ENCODE data around the gene MAGI2. TPM values are rescaled to one million over a fixed set of nuclear protein-coding genes. Genes with fewer than 3 reads are reported as not detected.
"Not testable (repeated sequence)": the region's sequence is repeated elsewhere in the genome, so short reads cannot be mapped to it uniquely, and the experiment has no call there.

Gene MAGI2
- total RNA-seq, 1 experiment from 2014 or later = 0.34 TPM

DNA sequence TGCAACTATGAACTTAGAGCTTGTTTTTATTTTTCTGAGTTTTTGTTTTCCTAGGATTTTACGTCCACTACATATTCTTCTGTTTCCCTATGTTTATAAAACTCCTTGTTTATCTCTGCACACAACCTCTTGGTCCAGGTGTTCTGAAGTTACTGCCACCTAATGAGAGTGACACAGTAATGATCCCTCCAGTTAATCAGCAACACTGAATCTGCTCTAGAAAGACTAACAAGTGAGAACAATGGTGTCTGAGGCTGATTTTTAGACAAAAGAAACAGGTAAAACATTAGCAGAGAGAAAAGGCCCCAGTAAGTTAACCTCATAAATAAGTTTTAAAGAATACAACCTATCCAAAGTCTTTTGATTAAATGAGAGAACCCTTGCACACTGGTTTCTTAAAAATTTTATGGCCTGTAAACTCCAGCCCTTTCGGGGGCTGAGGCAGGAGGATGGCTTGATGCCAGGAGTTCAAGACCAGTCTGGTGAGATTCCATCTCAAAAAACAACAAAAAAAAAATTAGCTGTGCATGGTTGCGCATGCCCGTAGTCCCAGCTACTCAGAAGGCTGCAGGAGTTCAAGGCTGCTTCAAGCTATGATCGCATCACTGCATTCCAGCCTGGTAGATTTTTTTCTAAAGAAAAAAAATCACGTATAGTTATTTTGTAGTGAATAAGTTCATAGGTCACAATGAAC lies 397.6 kb downstream of the MAGI2 start:
- DNase-seq (ENCODE audit: low read depth) = no peak

DNA sequence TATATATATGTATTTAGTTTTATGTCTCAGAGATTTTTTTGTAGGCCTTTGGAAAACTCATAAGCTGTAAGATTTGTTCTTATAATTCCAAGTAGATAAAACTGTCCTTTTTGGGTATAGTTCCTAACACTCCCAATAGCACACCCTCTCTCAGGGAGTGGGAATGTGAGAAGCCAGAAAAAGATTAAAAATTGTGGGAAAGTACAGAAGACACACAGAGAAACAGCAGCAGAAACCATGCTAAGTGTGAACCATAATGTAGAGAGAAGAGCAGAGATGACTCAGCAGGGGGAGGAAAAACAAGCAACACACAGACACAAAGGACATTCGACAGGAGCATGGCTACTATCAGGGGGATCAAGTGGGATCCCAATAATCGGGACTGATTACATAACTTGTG lies 401.6 kb downstream of the MAGI2 start:
- no peak for DNase-seq (ENCODE audit: low read depth)

DNA sequence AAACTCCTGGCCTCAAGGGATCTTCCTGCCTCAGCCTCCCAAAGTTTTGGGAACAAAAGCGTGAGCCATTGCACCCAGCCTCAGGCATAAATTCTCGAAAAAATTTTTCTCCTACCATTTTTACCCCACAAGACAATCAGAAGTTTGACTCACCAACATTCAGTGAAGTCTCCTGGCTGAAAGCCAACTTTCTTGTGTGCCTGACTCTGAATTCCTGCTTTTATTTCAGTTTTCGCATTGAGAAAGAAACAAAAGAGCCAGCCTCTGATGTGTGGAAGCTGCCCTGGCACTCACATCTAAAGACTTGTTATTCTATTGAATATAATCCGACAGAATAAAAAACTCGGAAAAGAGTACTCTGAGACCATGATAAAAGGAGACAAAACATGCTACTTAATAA lies 402.9 kb downstream of the MAGI2 start:
- no peak for DNase-seq (ENCODE audit: low read depth)

DNA sequence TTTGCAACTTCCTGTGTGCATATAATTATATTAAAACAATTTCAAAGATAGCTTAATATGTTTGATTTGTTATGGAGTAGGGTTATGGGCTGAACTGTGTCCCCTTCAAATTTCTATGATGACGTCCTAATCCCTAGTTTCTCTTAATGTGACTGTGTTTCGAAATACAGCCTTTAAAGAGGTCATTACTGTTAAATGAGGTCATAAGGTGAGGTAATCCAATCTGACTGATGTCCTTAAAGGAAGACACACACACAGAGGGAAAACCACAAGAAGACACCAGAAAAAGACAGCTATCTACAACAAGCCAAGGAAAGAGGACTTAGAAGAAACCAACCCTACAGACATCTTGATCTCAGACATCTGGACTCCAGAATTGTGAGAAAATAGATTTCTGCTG lies 407.4 kb downstream of the MAGI2 start:
- DNase-seq (ENCODE audit: low read depth) = no peak

DNA sequence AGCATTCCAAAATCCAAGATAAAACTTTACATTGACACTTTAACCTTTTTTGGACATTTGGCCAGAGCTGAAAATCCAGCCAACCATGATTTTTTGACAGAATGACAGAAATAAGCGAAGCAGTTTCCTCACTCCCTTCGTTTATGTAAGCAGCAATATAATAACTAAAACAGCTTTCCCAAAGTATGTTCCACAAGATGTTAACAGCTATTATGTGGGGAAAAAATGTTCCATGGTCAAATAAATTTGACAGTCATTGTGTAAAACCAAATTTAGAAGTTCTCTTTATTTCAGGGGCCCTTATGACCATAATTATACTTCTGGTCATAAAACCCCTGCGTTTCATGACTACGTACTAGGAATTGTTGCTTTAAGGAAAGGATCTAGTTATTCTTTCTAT lies 416.5 kb downstream of the MAGI2 start:
- DNase-seq (ENCODE audit: low read depth) = no peak

DNA sequence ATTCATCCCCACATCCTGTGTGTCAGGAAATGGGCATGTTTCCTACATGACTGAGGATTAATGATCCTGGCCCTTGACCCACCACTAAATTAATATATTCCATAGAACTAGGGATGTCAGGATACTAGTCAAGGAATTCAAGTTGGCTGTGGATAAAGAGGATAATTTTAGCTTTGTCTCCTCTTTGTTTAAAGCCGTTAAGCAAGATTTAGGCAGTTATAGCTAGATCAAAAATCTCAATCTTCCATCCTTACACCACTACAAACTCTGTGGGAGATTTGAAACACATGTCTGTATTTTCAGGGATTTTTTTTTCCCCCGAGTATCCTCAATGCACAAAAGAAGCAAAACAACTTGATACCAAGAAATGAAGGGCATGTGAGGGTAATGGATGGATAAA lies 417.1 kb downstream of the MAGI2 start:
- no peak for DNase-seq (ENCODE audit: low read depth)

DNA sequence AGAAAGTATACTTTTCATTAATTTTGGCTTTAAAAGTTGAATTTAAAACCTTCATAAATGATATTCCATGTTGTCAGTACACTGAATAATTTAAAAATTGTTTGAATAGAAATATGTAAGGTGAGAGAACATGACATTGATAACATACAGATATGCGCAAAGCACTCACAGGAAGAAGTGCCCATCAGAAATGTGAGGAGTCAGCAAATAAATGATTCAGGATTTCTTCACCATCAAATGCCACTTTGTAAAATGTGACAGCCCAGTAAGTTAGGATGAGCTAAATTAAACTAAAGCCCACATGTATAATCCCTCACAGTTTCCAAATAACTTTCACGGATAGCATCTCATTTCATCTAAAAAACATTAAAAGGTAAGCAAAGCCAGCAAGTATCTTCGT lies 417.6 kb downstream of the MAGI2 start:
- DNase-seq (ENCODE audit: low read depth) = no peak

DNA sequence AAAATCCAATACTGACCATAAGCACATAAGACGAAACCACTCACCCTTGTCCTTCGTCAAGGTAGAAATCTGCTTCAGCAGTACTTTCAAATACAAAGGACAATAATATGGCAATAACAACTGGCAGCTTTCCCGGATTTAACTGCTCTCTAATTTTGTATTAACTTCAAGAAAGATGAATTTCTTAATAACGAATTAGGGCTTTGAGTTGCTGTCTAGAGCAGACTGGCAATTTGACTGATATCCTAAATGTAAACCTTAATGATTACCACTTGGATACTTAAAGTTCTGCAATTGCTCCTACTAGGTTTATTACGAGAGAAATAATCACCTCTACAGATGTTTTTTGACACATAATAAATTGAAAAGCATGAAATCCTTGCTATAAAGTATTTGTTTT lies 418.7 kb downstream of the MAGI2 start:
- no peak for DNase-seq (ENCODE audit: low read depth)

DNA sequence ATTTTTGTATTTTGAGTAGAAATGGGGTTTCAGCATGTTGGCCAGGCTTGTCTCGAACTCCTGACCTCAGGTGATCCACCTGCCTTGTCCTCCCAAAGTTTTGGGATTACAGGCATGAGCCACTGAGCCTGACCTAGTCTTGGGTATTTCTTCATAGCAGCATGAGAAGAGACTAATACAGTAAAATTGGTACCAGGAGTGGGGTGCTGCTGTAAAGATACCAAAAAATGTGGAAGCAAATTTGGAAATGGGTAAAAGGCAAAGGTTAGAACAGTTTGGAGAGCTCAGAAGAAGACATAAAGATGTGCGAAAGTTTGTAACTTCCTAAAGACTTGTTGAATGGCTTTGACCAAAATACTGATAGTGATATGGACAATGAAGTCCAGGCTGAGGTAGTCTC lies 433.8 kb downstream of the MAGI2 start:
- not testable (repeated sequence) for DNase-seq (ENCODE audit: low read depth)

DNA sequence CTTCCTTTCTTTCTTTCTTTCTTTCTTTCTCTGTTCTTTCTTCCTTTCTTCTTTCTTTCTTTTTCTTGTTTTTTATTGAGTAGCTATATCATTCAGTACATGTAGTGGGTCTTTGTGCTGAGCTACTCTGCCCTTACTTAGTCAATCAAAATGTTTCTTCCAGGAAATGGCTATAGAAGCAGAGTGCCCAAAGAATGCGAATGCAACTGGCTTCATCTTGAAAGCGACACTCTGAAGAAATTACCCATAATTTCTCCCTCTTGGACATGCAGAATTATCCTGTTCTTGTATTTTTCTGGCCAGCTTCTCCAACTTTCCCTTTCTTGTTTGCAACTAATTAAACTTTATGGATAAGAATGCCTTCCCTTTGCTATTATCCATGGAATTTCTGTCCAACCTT lies 441.5 kb downstream of the MAGI2 start:
- DNase-seq (ENCODE audit: low read depth) = no peak

DNA sequence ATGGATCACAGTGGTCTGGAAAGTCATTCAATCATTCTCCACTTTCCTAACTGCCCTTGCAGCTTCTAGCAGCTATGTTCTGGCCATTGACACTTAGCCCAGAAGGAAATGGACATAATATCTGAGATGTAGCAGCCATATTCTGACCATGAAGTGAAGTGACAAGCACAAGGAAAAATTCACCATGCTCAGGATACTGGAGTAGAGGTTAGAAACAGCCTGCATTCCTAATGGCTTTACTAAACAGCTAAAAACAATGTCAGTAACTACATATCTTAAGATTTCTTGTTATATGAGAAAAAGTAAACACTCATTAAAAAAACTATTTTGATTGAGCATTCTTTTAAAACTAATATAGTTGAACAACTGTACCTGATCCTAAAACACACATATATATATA lies 443.8 kb downstream of the MAGI2 start:
- DNase-seq (ENCODE audit: low read depth) = no peak

DNA sequence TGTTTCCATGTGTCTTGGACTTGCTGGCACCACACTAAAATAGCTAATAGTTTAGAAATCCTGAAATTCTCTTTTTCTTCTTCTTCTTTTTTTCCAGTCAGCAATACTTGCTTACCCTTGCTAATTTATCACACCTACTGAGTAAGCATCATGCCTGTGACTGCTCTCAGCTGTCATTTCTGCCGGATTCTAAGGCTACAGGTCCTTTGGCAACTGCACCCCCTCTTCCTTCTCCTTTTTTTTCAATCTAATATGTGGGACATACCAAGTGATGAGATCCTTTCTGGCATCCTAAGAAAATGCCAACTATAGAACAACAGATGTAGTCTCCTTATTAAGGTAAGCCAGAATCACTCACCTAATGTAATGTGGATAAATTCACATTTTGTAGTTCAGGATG lies 444.7 kb downstream of the MAGI2 start:
- DNase-seq (ENCODE audit: low read depth) = no peak

DNA sequence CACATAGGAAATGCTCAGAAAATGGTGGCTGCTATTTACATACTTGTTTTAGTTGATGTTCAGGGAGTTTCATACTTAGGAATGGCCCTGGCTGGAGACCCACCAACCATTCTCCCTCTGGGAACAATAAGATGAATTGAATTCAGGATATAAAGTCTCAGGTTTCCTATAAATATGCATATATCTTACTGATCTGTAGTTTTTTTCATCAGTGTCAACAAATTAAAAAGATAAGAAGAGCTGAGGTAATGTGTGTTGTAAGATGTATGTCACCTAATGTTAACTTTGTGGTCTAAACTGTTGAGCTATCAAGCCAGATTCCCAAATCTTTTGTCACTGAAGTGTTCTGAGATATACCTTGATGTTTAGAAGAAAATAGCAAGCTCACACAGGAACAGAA lies 457.5 kb downstream of the MAGI2 start:
- DNase-seq (ENCODE audit: low read depth) = no peak

DNA sequence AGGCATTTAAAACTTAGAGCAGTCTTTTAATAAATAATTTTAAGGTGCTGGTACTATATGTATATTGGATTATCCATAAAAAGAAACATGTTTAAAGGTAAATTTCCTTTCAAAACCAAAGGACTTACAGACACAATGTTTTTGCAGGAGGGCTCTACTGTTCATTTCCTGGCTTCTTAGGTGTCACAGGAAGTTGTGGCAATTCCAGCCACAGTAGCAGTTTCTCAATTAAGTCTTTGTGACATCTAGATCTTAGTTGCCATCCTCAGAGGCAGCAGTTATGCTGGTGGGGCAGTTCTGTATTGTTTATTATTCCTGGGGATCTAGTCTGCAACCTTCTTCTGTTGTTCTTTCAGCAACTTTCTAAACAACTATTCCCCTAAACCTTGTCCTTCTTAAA lies 460.1 kb downstream of the MAGI2 start:
- DNase-seq (ENCODE audit: low read depth) = no peak

DNA sequence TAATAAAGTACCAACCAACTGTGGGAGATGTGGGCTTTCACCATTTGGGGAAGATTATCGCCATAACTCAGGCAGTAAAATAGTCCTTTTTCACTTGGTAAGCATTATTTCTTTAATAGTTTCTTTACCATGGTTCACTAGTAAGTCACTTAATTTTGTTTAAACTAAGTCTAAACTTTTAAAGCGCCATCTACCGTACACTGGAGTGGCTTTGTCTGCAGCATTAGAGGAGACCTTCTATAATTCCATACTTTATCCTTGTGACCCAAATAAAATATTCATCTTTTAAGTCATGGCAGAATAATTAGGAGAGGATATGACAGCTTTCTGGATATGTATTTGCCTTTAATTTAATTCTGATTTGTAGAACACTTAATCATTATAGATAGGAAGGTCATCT lies 468.0 kb downstream of the MAGI2 start:
- no peak for DNase-seq (ENCODE audit: low read depth)

DNA sequence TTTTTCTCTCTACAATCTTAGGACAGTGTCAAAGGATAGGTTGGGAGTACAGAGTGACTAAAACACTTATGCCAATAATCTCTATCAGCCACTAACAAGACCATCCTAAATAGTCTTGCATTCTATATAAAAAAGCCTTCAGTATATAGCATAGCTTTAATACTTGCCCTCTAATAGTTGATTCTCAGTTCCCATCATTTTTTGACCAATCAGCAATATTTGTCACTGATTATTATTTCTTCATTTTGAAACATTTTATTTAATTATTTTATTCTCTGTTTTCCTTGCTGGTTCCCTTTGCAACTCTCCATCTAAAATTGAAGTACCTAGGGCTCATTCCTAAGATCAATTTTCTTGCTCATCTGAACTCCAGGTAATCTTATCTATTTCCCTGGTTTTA lies 470.0 kb downstream of the MAGI2 start:
- no peak for DNase-seq (ENCODE audit: low read depth)

DNA sequence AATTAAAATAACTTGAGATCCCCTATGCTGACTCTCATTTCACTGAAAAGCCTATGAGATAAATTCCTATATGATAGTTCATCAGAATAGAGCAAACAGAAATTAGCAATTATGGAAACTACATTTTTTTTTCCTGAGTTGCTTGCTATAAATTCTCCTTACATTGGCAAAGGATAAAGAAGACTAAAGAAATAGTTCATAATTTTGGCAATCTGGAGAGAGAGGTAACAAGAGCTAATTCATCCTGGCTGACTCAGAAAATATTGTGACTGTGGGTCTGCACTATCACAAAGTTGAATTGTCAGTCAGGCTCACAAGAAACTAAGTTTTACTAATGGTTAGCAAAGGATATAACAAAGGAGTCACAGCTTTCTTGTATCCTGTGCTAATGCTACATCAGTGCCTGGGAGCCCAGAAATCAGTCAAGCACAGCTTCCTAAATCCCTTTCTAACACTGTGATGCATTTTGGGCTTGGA lies 483.0 kb downstream of the MAGI2 start:
- no peak for DNase-seq (ENCODE audit: low read depth)

DNA sequence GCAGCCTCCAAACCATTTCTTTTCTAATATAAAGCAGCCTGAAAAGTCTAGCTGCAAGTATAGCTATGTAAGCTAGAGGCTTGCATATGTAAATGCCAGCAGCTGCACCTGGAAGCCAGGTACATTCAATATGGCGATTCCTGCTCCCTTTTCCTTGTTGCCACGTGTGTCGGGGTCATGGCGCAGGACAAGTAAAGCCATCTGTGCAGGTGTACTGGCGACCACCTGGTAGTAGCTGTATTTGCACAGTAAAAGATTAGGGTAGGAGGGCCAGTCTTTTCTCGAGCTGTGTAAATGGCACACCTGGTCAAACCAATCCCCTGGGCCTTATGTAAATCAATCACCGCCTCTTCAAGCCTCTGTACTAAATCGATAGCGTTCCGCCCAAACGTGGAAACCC lies 484.5 kb downstream of the MAGI2 start:
- DNase-seq (ENCODE audit: low read depth) = no peak

DNA sequence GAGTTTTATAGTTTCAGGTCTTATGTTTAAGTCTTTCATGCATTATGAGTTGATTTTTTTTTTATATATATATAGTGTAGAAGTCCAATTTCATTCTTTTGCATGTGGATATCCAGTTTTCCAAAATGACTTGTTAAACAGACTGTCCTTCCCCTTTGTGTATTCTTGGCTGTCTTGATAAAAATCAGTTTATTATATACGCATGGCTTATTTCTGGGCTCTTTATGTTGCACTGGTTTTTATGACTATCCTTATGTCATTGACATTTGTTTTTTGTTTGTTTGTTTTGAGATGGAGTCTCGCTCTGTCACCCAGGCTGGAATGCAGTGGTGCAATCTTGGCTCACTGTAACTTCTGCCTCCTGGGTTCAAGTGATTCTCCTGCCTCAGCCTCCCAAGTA lies 485.9 kb downstream of the MAGI2 start:
- DNase-seq (ENCODE audit: low read depth) = not testable (repeated sequence)

DNA sequence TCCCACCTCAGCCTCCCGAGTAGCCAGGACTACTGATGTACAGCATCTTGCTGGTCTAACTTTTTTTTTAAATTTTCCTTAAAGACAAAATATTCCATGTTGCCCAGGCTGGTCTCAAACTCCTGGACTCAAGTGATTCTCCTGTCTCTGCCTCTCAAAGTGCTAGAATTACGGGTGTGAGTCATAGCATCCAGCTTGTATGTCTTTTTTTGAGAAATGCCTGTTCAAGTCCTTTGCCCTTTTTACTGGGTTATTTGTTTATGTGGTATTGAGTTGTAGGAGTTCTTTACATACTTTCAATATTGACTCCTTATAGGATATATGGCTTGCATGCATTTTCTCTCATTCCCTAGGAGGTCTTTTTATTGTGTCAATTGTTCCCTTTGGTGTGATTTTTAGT lies 486.4 kb downstream of the MAGI2 start:
- no peak for DNase-seq (ENCODE audit: low read depth)

DNA sequence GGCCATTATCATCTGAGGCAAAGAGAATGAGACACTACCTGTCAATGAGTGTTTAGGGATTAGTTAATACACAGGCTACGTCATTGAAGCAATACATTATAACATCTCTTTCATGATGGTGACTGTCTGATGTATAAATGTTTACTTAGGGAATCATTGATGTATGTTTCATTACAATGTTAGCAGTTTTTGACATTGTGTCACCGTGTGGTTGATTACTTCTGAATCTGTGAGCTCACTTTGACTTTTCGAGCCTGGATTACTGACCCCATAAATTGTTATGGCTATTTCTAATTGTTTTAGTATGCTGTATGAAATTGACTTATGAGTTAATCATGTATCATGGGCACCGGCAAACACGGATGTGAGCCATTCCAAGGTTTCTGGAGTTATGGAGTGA lies 494.0 kb downstream of the MAGI2 start:
- DNase-seq (ENCODE audit: low read depth) = no peak

DNA sequence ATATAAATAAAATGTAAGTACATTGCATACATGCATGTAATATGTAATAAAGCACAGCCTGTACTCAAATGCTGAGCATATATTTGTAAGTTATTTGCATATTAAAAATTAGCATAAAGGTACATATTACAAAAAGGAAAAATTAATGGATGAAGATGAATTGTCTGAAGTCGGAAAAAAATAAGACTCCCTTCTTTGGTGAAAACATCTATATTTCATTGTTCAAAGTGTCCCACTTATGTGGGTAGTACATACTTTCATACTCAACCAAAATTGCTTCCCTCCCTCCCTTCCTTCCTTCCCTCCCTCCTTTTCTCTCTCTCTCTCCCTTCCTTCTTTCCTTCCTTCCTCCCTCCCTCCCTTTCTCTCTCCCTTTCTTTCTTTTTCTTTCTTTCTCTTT lies 498.1 kb downstream of the MAGI2 start:
- DNase-seq (ENCODE audit: low read depth) = no peak

DNA sequence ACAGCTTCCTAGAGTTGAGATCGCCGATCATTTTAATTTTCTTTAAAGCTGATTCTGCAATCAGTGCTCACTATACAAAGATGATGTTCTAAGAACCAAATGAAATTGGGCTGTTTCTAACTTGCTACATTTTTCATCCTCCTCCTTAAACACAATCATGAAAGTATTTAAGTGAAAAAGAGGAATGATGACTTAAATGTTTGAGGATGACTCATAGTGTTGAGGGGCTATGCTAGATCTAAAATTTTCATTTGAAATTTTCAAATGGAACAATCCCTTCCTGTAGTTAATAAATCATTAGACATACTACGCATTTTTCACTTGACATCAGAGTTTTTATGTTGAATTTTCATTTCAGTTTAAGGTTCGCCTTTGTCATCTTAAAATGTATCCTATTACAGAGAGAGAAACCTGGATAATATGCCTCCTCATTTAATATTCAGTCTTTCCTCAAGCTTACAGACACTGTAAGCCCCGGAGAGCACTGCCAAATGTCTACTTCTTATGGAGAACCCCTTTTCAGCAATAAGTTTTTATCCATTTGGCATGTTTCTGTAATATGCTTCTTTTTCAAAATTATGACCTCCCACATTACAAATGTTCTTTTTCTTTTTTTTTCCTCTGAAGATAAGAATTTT lies 499.6 kb downstream of the MAGI2 start:
- no peak for DNase-seq (ENCODE audit: low read depth)

DNA sequence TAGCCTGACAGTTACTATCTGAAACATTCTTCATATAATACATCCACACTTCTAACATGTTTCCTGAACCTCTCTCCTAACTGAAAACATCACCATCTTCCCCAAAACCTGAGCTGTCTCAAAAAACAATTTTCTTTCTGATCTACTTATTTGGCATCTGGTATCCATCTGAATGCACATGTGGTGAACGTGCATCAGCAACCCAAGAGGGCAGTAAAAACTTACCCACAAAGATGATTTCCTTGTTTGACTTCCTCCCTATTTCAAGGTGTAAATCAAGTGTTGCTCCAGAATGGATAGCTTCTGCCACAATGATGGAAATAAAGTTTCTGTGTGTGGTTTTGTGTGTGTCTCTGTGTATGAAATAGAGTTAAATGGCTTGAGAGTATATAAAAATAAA lies 500.4 kb downstream of the MAGI2 start:
- DNase-seq (ENCODE audit: low read depth) = no peak

All from Daoy (cell line).